GM23248 (cell line): ENCODE results near the gene ALCAM. TPM values are rescaled to one million over a fixed set of nuclear protein-coding genes. Genes with fewer than 3 reads are reported as not detected.
A peak's percentile ranks its signal among the peaks of the same experiment; 100 is the strongest.
"Not testable (repeated sequence)": the region's sequence is repeated elsewhere in the genome, so short reads cannot be mapped to it uniquely, and the experiment has no call there.

ENCODE experiments used
- DNase-seq: peaks from one replicate; pipeline ENCODE4 v3.0.0-alpha.2; 2015
- H2AFZ ChIP-seq: fragments of 200-600 bp; sonication (generic); 2 replicates; pipeline ENCODE4 v1.6.1; 2016; ENCODE audit warnings: antibody characterized with exemption
- H3F3A ChIP-seq: fragments of 200-600 bp; sonication (generic); 2 replicates; pipeline ENCODE4 v1.6.1; 2016; ENCODE audit warnings: mild to moderate bottlenecking, antibody characterized with exemption, mixed run types; ENCODE audit not compliant: insufficient read depth
- H3K27ac ChIP-seq: fragments of 200-600 bp; sonication (generic); 2 replicates; pipeline ENCODE4 v1.5.1; 2016; ENCODE audit warnings: mild to moderate bottlenecking
- H3K27me3 ChIP-seq: fragments of 200-600 bp; sonication (generic); replicated peaks from 2 replicates; pipeline ENCODE4 v1.6.1; 2016; ENCODE audit warnings: mild to moderate bottlenecking; ENCODE audit not compliant: insufficient read depth
- H3K36me3 ChIP-seq: fragments of 200-600 bp; sonication (generic); 2 replicates; pipeline ENCODE4 v1.6.1; 2016; ENCODE audit warnings: low read depth, mild to moderate bottlenecking
- H3K4me1 ChIP-seq: fragments of 200-600 bp; sonication (generic); 2 replicates; pipeline ENCODE4 v1.6.1; 2016; ENCODE audit warnings: mild to moderate bottlenecking; ENCODE audit not compliant: insufficient read depth
- H3K4me2 ChIP-seq: fragments of 200-600 bp; sonication (generic); one replicate; pipeline ENCODE4 v1.6.1; 2016; ENCODE audit warnings: mild to moderate bottlenecking; ENCODE audit not compliant: unreplicated experiment
- H3K4me3 ChIP-seq: fragments of 200-600 bp; sonication (generic); 2 replicates; pipeline ENCODE4 v1.5.1; 2016; ENCODE audit warnings: mild to moderate bottlenecking
- H3K79me2 ChIP-seq: fragments of 200-600 bp; sonication (generic); 2 replicates; pipeline ENCODE4 v1.6.1; 2016; ENCODE audit warnings: mild to moderate bottlenecking; ENCODE audit not compliant: insufficient read depth
- H3K9ac ChIP-seq: fragments of 200-600 bp; sonication (generic); 2 replicates; pipeline ENCODE4 v1.6.1; 2016; ENCODE audit warnings: mild to moderate bottlenecking
- H3K9me2 ChIP-seq: fragments of 200-600 bp; sonication (generic); 2 replicates; pipeline ENCODE4 v1.6.1; 2016; ENCODE audit warnings: mixed run types, mild to moderate bottlenecking, moderate library complexity; ENCODE audit not compliant: insufficient read depth
- H3K9me3 ChIP-seq: fragments of 200-600 bp; sonication (generic); one replicate; pipeline ENCODE4 v1.6.1; 2017; ENCODE audit warnings: low read depth
- H4K20me1 ChIP-seq: fragments of 200-600 bp; sonication (generic); 2 replicates; pipeline ENCODE4 v1.6.0; 2016; ENCODE audit not compliant: insufficient read depth
- EZH2 ChIP-seq: fragments of 200-600 bp; sonication (generic); IDR thresholded peaks from 2 replicates; pipeline ENCODE4 v1.6.1; 2018; ENCODE audit warnings: antibody characterized with exemption, mild to moderate bottlenecking; ENCODE audit not compliant: insufficient read depth, poor library complexity, severe bottlenecking
- EZH2phosphoT487 ChIP-seq: fragments of 200-600 bp; sonication (generic); IDR thresholded peaks from 2 replicates; pipeline ENCODE4 v1.6.1; 2018; ENCODE audit warnings: antibody characterized with exemption, moderate library complexity, mild to moderate bottlenecking, low read depth; ENCODE audit not compliant: insufficient read depth
- WGBS, 2 experiments: methylation state at CpG; one replicate each; pipeline ENCODE4 v1.1.6; 2015 to 2017; ENCODE audit warnings: low lambda C conversion rate in 2 of 2, low coverage in 1 of 2; ENCODE audit errors: missing lambda C conversion rate in 2 of 2; 5-methylcytosine and 5-hydroxymethylcytosine counted together
- in situ Hi-C: fragments of 300-500 bp; cut with MboI; formaldehyde crosslinking; loops from 2 replicates; pipeline ENCODE4 v1.15.0; 2020
- polyA plus RNA-seq: library from polyadenylated mRNA; unstranded; fragments of >200 nt; fragmentation: Nextera tagmentation; extraction: Ambion mirVana; gene quantifications from 2 replicates; pipeline ENCODE4 v1.2.1, GENCODE V29; 2016
- total RNA-seq: library from RNA; depleted of rRNA; stranded (reverse); fragments of >200 nt; shearing (Covaris generic); gene quantifications from 2 replicates; pipeline ENCODE4 v1.2.3, GENCODE V29; 2014

The ALCAM gene
- total and polyA plus RNA-seq, 2 experiments from 2014 or later = 88.7 to 208 TPM

GRCh38 chr3:105401254-105401653, 34.5 kb downstream of the ALCAM start:
- TF ChIP-seq EZH2phosphoT487 (no peak), EZH2 (no peak)
- peaks cover 77% of the 10 kb centered on the region for H3K79me2 ChIP-seq
- 96 to 98% methylated on average over 4 of the region's 4 CpGs for WGBS, 2 experiments
- no peak overlapping the region for H3K9ac ChIP-seq
- peaks cover 11% of the 10 kb centered on the region for H3K4me1 ChIP-seq
- in situ Hi-C loops = no loop called here
- no peak overlapping the region for H3K4me3 ChIP-seq
- H4K20me1 ChIP-seq = no peaks in the 10 kb centered on the region
- H3K9me3 ChIP-seq = no peaks in the 10 kb centered on the region
- no peak for DNase-seq
- no peaks in the 10 kb centered on the region for H3K9me2 ChIP-seq
- H3K36me3 ChIP-seq = 0 out of 2 replicates have a peak, but pooled peaks cover 6% of the 10 kb centered on the region
- H2AFZ ChIP-seq = no peak overlapping the region
- no peaks in the 10 kb centered on the region for H3K27me3 ChIP-seq
- peak overlapping the region; percentile 48; the same call in 1 of the 2 replicates for H3K27ac ChIP-seq
- peaks cover 15% of the 10 kb centered on the region for H3F3A ChIP-seq
- no peak overlapping the region for H3K4me2 ChIP-seq

GRCh38 chr3:105401691-105402149, 35.0 kb downstream of the ALCAM start:
- H3K9me3 ChIP-seq = no peaks in the 10 kb centered on the region
- H3K36me3 ChIP-seq = 0 out of 2 replicates have a peak, but pooled peaks cover 6% of the 10 kb centered on the region
- no peaks in the 10 kb centered on the region for H3K9me2 ChIP-seq
- 53 to 55% methylated on average over 2 of the region's 2 CpGs for WGBS, 2 experiments
- peak; percentile 31 for DNase-seq
- H3K27ac ChIP-seq = peak overlapping the region; percentile 48
- no peak overlapping the region for H3K4me2 ChIP-seq
- no peaks in the 10 kb centered on the region for H3K27me3 ChIP-seq
- peaks cover 73% of the 10 kb centered on the region for H3K79me2 ChIP-seq
- H3K4me3 ChIP-seq = no peak overlapping the region
- H2AFZ ChIP-seq = 0 out of 2 replicates have a peak overlapping the region, but pooled peaks have one; percentile 12
- TF ChIP-seq EZH2 (no peak), EZH2phosphoT487 (no peak)
- peaks cover 11% of the 10 kb centered on the region for H3K4me1 ChIP-seq
- peaks cover 15% of the 10 kb centered on the region for H3F3A ChIP-seq
- no peaks in the 10 kb centered on the region for H4K20me1 ChIP-seq
- in situ Hi-C loops = no loop called here
- no peak overlapping the region for H3K9ac ChIP-seq

- Histone ChIP-seq H3K4me1 (peaks cover 11% of the 10 kb centered on the region), H3K9me3 (no peaks in the 10 kb centered on the region), H3K9ac (no peak overlapping the region), H4K20me1 (no peaks in the 10 kb centered on the region), H3K27me3 (no peaks in the 10 kb centered on the region), H3K4me3 (no peak overlapping the region), H3K36me3 (0 out of 2 replicates have a peak, but pooled peaks cover 6% of the 10 kb centered on the region), H3K79me2 (peaks cover 67% of the 10 kb centered on the region), H2AFZ (no peak overlapping the region), H3F3A (peaks cover 15% of the 10 kb centered on the region), H3K9me2 (no peaks in the 10 kb centered on the region), H3K4me2 (no peak overlapping the region), H3K27ac (peak overlapping the region; percentile 48; the same call in 1 of the 2 replicates)
- in situ Hi-C loops = no loop called here
- 80 to 87% methylated on average over 6 of the region's 6 CpGs for WGBS, 2 experiments
- no peak for TF ChIP-seq EZH2
- no peak for TF ChIP-seq EZH2phosphoT487
- peak; percentile 31 for DNase-seq
These were observed 35.6 kb downstream of the ALCAM start for GRCh38 chr3:105402287-105402801.

GRCh38 chr3:105403034-105403433, 36.3 kb downstream of the ALCAM start:
- H3K27ac ChIP-seq, H3K9me3 ChIP-seq, in situ Hi-C loops, H3K9ac ChIP-seq, H3K4me3 ChIP-seq, H4K20me1 ChIP-seq, H3K27me3 ChIP-seq, H3K9me2 ChIP-seq, DNase-seq, H2AFZ ChIP-seq, H3K4me2 ChIP-seq, H3K36me3 ChIP-seq: not testable (repeated sequence)
- Histone ChIP-seq H3F3A (peaks cover 15% of the 10 kb centered on the region), H3K4me1 (peaks cover 11% of the 10 kb centered on the region), H3K79me2 (peaks cover 60% of the 10 kb centered on the region)
- 81 to 84% methylated on average over 9 of the region's 9 CpGs for WGBS, 2 experiments
